BJ (cell line): ENCODE results near the gene EIF4ENIF1. TPM values are rescaled to one million over a fixed set of nuclear protein-coding genes. Genes with fewer than 3 reads are reported as not detected.
"Not testable (repeated sequence)": the region's sequence is repeated elsewhere in the genome, so short reads cannot be mapped to it uniquely, and the experiment has no call there.

Experiments
- CTCF ChIA-PET: fragments of 350-600 bp; formaldehyde crosslinking; extraction: SDS; loops from one replicate; lab custom pipeline; 2021; ENCODE audit warnings: antibody characterized with exemption, inconsistent platforms; lab: Yijun Ruan, JAX
- POLR2A ChIA-PET: fragments of 300-600 bp; sonication (Branson Sonifier 250); formaldehyde crosslinking; extraction: SDS; loops from one replicate; lab custom pipeline; 2021; ENCODE audit warnings: antibody characterized with exemption; lab: Charles Lee
- DNase-seq: peaks from one replicate; pipeline ENCODE4 v3.0.0-alpha.2; 2011; ENCODE audit warnings: low read depth
- H3K27me3 ChIP-seq: 2 replicates; pipeline ENCODE4 v1.6.0; 2011; ENCODE audit warnings: low read length; ENCODE audit not compliant: control insufficient read depth, insufficient read depth
- H3K36me3 ChIP-seq: 2 replicates; pipeline ENCODE4 v1.5.1; 2011; ENCODE audit warnings: low read length; ENCODE audit not compliant: control insufficient read depth, insufficient read depth
- H3K4me3 ChIP-seq: 2 replicates; pipeline ENCODE4 v1.5.1; 2011; ENCODE audit warnings: low read depth, mild to moderate bottlenecking, control low read depth, low read length
- polyA plus RNA-seq: library from polyadenylated mRNA; depleted of rRNA; stranded (reverse); fragments of >200 nt; gene quantifications from 2 replicates; pipeline ENCODE4 v1.2.3, GENCODE V29; 2011
- TF ChIP-seq, protein P1 (sequence below): IDR thresholded peaks from 2 replicates; pipeline ENCODE4 v1.5.1; 2011; ENCODE audit warnings: low read depth, mild to moderate bottlenecking, control low read depth, inconsistent platforms, low read length, moderate library complexity; ENCODE audit not compliant: insufficient read depth

Gene EIF4ENIF1
- polyA plus RNA-seq, 1 experiment, result 20.4 TPM

DNA sequence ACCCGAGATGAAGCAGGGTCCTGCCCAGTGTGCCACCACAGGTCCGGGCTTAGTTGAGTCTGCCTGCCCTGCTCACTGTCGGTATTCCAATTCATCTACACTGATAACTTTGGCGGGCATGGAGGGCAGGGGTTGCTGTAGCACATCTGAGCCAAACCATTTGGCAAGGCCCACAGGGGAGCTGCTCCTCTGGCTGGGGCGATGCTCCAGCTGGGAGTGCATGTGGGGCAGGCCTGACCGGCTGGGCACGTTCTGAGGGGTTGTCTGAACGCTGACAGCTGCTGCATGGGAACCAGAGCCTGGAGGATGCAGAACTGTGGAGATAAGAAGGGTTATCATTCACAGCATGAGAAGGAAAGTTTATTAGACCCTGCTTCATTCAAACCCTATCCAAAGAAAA is 49.8 kb downstream of the EIF4ENIF1 start:
- Histone ChIP-seq H3K36me3 (peaks cover 44% of the 10 kb centered on the region), H3K27me3 (no peaks in the 10 kb centered on the region), H3K4me3 (no peak overlapping the region)
- TF ChIP-seq, protein P1, sequence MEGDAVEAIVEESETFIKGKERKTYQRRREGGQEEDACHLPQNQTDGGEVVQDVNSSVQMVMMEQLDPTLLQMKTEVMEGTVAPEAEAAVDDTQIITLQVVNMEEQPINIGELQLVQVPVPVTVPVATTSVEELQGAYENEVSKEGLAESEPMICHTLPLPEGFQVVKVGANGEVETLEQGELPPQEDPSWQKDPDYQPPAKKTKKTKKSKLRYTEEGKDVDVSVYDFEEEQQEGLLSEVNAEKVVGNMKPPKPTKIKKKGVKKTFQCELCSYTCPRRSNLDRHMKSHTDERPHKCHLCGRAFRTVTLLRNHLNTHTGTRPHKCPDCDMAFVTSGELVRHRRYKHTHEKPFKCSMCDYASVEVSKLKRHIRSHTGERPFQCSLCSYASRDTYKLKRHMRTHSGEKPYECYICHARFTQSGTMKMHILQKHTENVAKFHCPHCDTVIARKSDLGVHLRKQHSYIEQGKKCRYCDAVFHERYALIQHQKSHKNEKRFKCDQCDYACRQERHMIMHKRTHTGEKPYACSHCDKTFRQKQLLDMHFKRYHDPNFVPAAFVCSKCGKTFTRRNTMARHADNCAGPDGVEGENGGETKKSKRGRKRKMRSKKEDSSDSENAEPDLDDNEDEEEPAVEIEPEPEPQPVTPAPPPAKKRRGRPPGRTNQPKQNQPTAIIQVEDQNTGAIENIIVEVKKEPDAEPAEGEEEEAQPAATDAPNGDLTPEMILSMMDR, result no peak
- POLR2A ChIA-PET, result no interaction called here
- CTCF ChIA-PET, result interaction anchor here (1.5 kb wide), 1 partner anchor 10 kb away, joined by 3 read pairs; no protein-coding TSS in a partner anchor
- no peak for DNase-seq

DNA sequence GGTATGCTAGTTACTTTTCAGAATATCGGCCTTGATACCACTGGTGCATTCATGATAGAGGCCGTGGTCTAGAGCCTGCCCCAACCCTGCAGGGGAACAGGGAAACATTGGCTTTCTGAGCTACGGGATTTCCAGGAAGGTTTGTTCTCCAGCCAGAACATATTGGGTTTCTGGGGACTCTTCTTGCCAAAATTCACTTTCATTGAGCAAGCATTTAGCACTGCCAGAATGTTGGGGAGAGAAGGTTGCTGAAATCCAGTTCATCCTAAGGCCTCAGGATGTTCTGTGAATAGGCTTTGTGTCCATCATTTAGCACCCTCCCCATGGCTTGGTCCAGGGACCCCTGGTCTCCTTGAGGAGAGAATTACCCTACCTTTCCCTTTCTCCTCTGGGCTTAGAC is 53.5 kb downstream of the EIF4ENIF1 start:
- H3K36me3 ChIP-seq, result peaks cover 37% of the 10 kb centered on the region

DNA sequence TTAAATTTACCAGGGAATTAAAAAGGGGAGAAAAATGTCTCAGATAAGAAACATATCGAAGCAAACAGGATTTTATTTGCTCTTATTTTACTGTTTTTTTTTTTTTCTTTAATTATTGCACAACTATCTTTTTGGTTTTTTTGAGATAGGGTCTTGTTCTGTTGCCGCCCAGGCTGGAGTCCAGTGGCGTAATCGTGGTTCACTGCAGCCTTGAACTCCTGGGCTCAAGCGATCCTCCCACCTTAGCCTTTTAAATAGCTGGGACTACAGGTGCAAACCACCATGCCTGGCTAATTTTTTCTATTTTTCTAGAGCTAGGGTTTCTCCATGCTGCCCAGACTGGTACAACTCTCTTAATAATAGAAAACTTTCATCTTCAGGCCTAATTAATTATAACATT is 57.7 kb downstream of the EIF4ENIF1 start:
- Histone ChIP-seq H3K27me3 (no peaks in the 10 kb centered on the region), H3K4me3 (no peak overlapping the region), H3K36me3 (peaks cover 22% of the 10 kb centered on the region)
- ChIA-PET CTCF (interaction anchor here (0.7 kb wide), 1 partner anchor 27 kb away, joined by 3 read pairs; no protein-coding TSS in a partner anchor), POLR2A (no interaction called here)
- TF ChIP-seq, protein P1, result no peak
- no peak for DNase-seq

More for the DNA sequence above, 53.5 kb downstream of the EIF4ENIF1 start:
- Histone ChIP-seq H3K4me3 (no peak overlapping the region), H3K27me3 (no peaks in the 10 kb centered on the region)
- CTCF ChIA-PET, result interaction anchor here (2.0 kb wide), 1 partner anchor 16 kb away, joined by 9 read pairs; no protein-coding TSS in a partner anchor
- TF ChIP-seq, protein P1, result no peak
- no peak for DNase-seq
- POLR2A ChIA-PET, result no interaction called here

DNA sequence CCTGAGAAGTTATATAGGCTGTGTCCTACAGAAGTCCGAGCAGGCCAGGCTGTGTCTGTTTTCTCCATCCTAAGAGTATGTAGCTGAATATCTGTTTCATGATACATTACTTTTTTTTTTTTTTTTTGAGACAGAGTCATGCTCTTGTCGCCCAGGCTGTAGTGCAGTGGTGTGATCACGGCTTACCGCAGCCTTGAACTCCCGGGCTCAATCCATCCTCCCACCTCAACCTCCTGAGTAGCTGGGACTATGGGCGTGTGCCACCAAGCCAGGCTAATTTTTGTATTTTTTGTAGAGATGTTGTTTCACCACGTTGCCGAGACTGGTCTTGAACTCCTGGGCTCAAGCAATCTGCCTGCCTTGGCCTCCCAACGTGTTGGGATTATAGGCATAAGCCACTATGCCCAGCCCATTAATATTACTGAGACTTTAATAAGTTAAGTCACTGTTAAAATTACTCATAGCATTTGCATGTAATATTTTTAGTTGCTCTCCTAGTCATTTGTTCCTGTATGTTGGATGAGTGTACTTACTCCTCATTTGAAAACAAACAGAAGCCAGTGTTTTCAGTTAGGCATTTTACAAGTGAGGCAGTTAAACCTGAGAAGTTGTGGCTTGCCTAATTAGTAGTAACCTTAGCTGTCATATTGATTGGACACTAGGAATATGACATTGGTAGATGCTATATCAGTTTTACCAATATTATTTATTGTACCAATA is 64.2 kb downstream of the EIF4ENIF1 start:
- POLR2A ChIA-PET, result no interaction called here
- Histone ChIP-seq H3K4me3 (no peak overlapping the region), H3K36me3 (peaks cover 9% of the 10 kb centered on the region), H3K27me3 (no peaks in the 10 kb centered on the region)
- CTCF ChIA-PET, result no interaction called here
- TF ChIP-seq, protein P1, result no peak
- DNase-seq, result peak; percentile 1

DNA sequence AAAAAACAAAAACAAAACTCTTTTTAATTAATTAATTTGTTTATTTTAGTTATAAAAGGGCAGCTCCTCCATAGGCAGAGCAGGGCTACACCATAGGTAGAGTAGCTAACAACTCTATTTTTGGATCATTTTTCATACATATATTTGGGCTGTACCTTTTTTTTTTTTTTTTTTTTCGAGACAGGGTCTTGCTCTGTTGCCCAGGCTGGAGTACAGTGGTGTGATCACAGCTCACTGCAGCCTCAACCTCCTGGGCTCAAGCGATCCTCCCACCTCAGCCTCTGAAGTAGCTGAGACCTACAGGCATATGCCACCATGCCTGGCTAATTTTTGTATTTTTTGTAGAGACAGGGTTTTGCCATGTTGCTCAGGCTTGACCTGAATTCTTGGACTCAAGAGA is 87.3 kb downstream of the EIF4ENIF1 start:
- POLR2A ChIA-PET, DNase-seq, H3K4me3 ChIP-seq, H3K36me3 ChIP-seq, H3K27me3 ChIP-seq: not testable (repeated sequence)
- CTCF ChIA-PET, result interaction anchor here (1.0 kb wide), 1 partner anchor 58 kb away, joined by 4 read pairs; no protein-coding TSS in a partner anchor
